HCT116 (cell line): ENCODE results near the gene TAF6. TPM values are rescaled to one million over a fixed set of nuclear protein-coding genes. Genes with fewer than 3 reads are reported as not detected.

Source experiments
- ATAC-seq: fragments of 200-7000 bp; cut with Tn5 transposase; 2 replicates; pipeline ENCODE4 v1.9.1; 2020; ENCODE audit warnings: mild to moderate bottlenecking, moderate library complexity
- BruUV-seq: library from RNA; stranded (reverse); fragments of 400-500 nt; replicated peaks from 2 replicates; lab custom pipeline; 2021; lab: Mats Ljungman, UMichigan
- CTCF ChIA-PET: fragments of 300-600 bp; sonication (Branson Sonifier 250); formaldehyde crosslinking; loops from one replicate; lab custom pipeline; 2021; ENCODE audit warnings: antibody characterized with exemption; lab: Charles Lee
- POLR2A ChIA-PET: fragments of 300-600, 350-600 bp; sonication (Branson Sonifier 250); formaldehyde crosslinking; loops from one replicate; lab custom pipeline; 2021; ENCODE audit warnings: antibody characterized with exemption; lab: Charles Lee
- RAD21 ChIA-PET, 2 experiments: fragments of 300-600 bp; sonication (Branson Sonifier 250); formaldehyde crosslinking; loops; one replicate each; lab custom pipeline; 2023; ENCODE audit warnings: low total read pairs in 2 of 2; ENCODE audit not compliant: uncharacterized antibody in 2 of 2, unreplicated experiment in 2 of 2, low non-redundant PET in 1 of 2; lab: Charles Lee
- DNase-seq: peaks from one replicate; pipeline ENCODE4 v3.0.0-alpha.2; 2010; ENCODE audit warnings: low read depth, low spot score
- H2AFZ ChIP-seq: fragments of 200-600 bp; shearing (Covaris generic), sonication (generic); 2 replicates; pipeline ENCODE4 v1.6.1; 2017; ENCODE audit warnings: low read depth, mixed run types, mixed read lengths, antibody characterized with exemption, low read length; ENCODE audit not compliant: poor library complexity, severe bottlenecking
- H3K27ac ChIP-seq: 2 replicates; pipeline ENCODE4 v1.5.1; 2012; ENCODE audit warnings: low read depth, low read length
- H3K27me3 ChIP-seq: fragments of 200-600 bp; sonication (generic); 2 replicates; pipeline ENCODE4 v1.6.1; 2016; ENCODE audit warnings: mixed run types, low read length, mixed read lengths; ENCODE audit not compliant: insufficient read depth
- H3K36me3 ChIP-seq, 2 experiments: fragments of 200-500 bp in 1 of 2; fragments of 200-600 bp in 1 of 2; sonication (Bioruptor generic) in 1 of 2; sonication (generic) in 1 of 2; 2 replicates each; pipeline versions ENCODE4 v1.5.1 to v1.6.1; 2014 to 2016; ENCODE audit warnings: low read length in 2 of 2, inconsistent platforms in 1 of 2, mixed read lengths in 1 of 2, mixed run types in 1 of 2; ENCODE audit not compliant: insufficient read depth in 2 of 2, control insufficient read depth in 1 of 2
- H3K4me1 ChIP-seq, 2 experiments: fragments of 200-600 bp in 1 of 2; sonication (generic) in 1 of 2; 2 replicates each; pipeline versions ENCODE4 v1.5.1 to v1.6.1; 2012 to 2017; ENCODE audit warnings: low read length in 2 of 2, inconsistent platforms in 1 of 2, mild to moderate bottlenecking in 1 of 2, mixed read lengths in 1 of 2, mixed run types in 1 of 2, moderate library complexity in 1 of 2; ENCODE audit not compliant: insufficient read depth in 2 of 2, control insufficient read depth in 1 of 2
- H3K4me2 ChIP-seq: fragments of 200-600 bp; sonication (generic); 2 replicates; pipeline ENCODE4 v1.6.1; 2017; ENCODE audit warnings: mixed run types, low read length, mixed read lengths
- H3K4me3 ChIP-seq, 2 experiments: fragments of 200-600 bp in 1 of 2; sonication (generic) in 1 of 2; replicated peaks in 1 of 2; 2 replicates each; pipeline ENCODE4 v1.5.1; 2011 to 2016; ENCODE audit warnings: low read length in 2 of 2, control low read depth in 1 of 2, low read depth in 1 of 2, mild to moderate bottlenecking in 1 of 2, mixed read lengths in 1 of 2, mixed run types in 1 of 2
- H3K79me2 ChIP-seq: fragments of 200-600 bp; sonication (generic); 2 replicates; pipeline ENCODE4 v1.6.1; 2017; ENCODE audit warnings: mild to moderate bottlenecking, mixed run types, low read length, moderate library complexity, mixed read lengths; ENCODE audit not compliant: insufficient read depth
- H3K9ac ChIP-seq: fragments of 200-600 bp; sonication (generic); 2 replicates; pipeline ENCODE4 v1.6.1; 2016; ENCODE audit warnings: low read length, mixed read lengths
- H3K9me2 ChIP-seq: fragments of 200-600 bp; sonication (generic), shearing (Covaris generic); 2 replicates; pipeline ENCODE4 v1.6.1; 2017; ENCODE audit warnings: mixed run types, mild to moderate bottlenecking, moderate library complexity; ENCODE audit not compliant: insufficient read depth
- H3K9me3 ChIP-seq, 2 experiments: fragments of 200-500 bp in 1 of 2; fragments of 200-600 bp in 1 of 2; sonication (Bioruptor generic) in 1 of 2; sonication (generic) in 1 of 2; 2 replicates each; pipeline ENCODE4 v1.6.1; 2014 to 2017; ENCODE audit warnings: low read length in 2 of 2, mixed read lengths in 2 of 2, inconsistent platforms in 1 of 2, low read depth in 1 of 2, mild to moderate bottlenecking in 1 of 2, mixed run types in 1 of 2, moderate library complexity in 1 of 2; ENCODE audit not compliant: control insufficient read depth in 1 of 2, insufficient read depth in 1 of 2
- H4K20me1 ChIP-seq: fragments of 200-600 bp; sonication (generic), shearing (Covaris generic); 2 replicates; pipeline ENCODE4 v1.6.1; 2017; ENCODE audit warnings: mixed run types, mild to moderate bottlenecking, moderate library complexity; ENCODE audit not compliant: insufficient read depth
- ATF3 ChIP-seq: IDR thresholded peaks from 2 replicates; pipeline ENCODE4 v1.6.1; 2012
- CBX3 ChIP-seq: IDR thresholded peaks from 2 replicates; pipeline ENCODE4 v1.6.1; 2012; ENCODE audit warnings: low read depth
- CEBPB ChIP-seq: IDR thresholded peaks from 2 replicates; pipeline ENCODE4 v1.6.1; 2012; ENCODE audit warnings: low read depth
- CTCF ChIP-seq, 3 experiments: fragments of 200-600 bp in 1 of 3; sonication (generic) in 1 of 3; IDR thresholded peaks in 2 of 3; conservative IDR thresholded peaks in 1 of 3; 2 replicates each; pipeline ENCODE4 v1.5.1; 2012 to 2017; ENCODE audit warnings: low read depth in 2 of 3, low read length in 2 of 3, antibody characterized with exemption in 1 of 3, borderline replicate concordance in 1 of 3, control low read depth in 1 of 3, mild to moderate bottlenecking in 1 of 3, mixed read lengths in 1 of 3, mixed run types in 1 of 3, moderate library complexity in 1 of 3; ENCODE audit not compliant: insufficient read depth in 1 of 3
- EGR1 ChIP-seq: IDR thresholded peaks from 2 replicates; pipeline ENCODE4 v1.6.1; 2012; ENCODE audit warnings: low read depth
- ELF1 ChIP-seq: IDR thresholded peaks from 2 replicates; pipeline ENCODE4 v1.6.1; 2012; ENCODE audit warnings: low read depth, borderline replicate concordance
- EZH2 ChIP-seq: fragments of 200-600 bp; sonication (generic); IDR thresholded peaks from 2 replicates; pipeline ENCODE4 v1.6.1; 2017; ENCODE audit warnings: antibody characterized with exemption, mixed run types
- EZH2phosphoT487 ChIP-seq: fragments of 200-600 bp; IDR thresholded peaks from 2 replicates; pipeline ENCODE4 v1.6.1; 2018; ENCODE audit warnings: antibody characterized with exemption, borderline replicate concordance
- FOSL1 ChIP-seq: IDR thresholded peaks from 2 replicates; pipeline ENCODE4 v1.6.1; 2012; ENCODE audit warnings: low read depth
- POLR2A ChIP-seq: IDR thresholded peaks from 2 replicates; pipeline ENCODE4 v1.7.0; 2011; ENCODE audit warnings: borderline replicate concordance; ENCODE audit not compliant: insufficient read depth, insufficient read length; ENCODE audit errors: extremely low read depth
- POLR2AphosphoS5 ChIP-seq: IDR thresholded peaks from 2 replicates; pipeline ENCODE4 v1.6.1; 2011; ENCODE audit warnings: mild to moderate bottlenecking, low read depth, low read length, moderate library complexity
- RAD21 ChIP-seq: IDR thresholded peaks from 2 replicates; pipeline ENCODE4 v1.6.1; 2012; ENCODE audit warnings: low read depth, mild to moderate bottlenecking
- REST ChIP-seq: IDR thresholded peaks from 2 replicates; pipeline ENCODE4 v1.6.1; 2012; ENCODE audit warnings: low read depth
- SIN3A ChIP-seq: IDR thresholded peaks from 2 replicates; pipeline ENCODE4 v1.6.1; 2012; ENCODE audit warnings: low read depth
- SP1 ChIP-seq: IDR thresholded peaks from 2 replicates; pipeline ENCODE4 v1.6.1; 2012; ENCODE audit warnings: low read depth
- TCF7L2 ChIP-seq: IDR thresholded peaks from 2 replicates; pipeline ENCODE4 v1.7.0; 2011; ENCODE audit warnings: borderline replicate concordance, inconsistent platforms; ENCODE audit not compliant: insufficient read depth, insufficient read length; ENCODE audit errors: extremely low read depth
- YY1 ChIP-seq: IDR thresholded peaks from 2 replicates; pipeline ENCODE4 v1.6.1; 2011; ENCODE audit warnings: low read length, low read depth, moderate library complexity, mild to moderate bottlenecking; ENCODE audit not compliant: insufficient replicate concordance; ENCODE audit errors: extremely low read depth
- ZBTB33 ChIP-seq: IDR thresholded peaks from 2 replicates; pipeline ENCODE4 v1.6.1; 2011; ENCODE audit warnings: mild to moderate bottlenecking, low read length, moderate library complexity; ENCODE audit not compliant: insufficient replicate concordance; ENCODE audit errors: extremely low read depth
- ZFX ChIP-seq: fragments of 450-650 bp; IDR thresholded peaks from 2 replicates; pipeline ENCODE4 v1.6.1; 2017
- ZNF274 ChIP-seq: fragments of 200-500 bp; sonication (Bioruptor generic); IDR thresholded peaks from 2 replicates; pipeline ENCODE4 v1.6.1; 2014; ENCODE audit warnings: mild to moderate bottlenecking, low read depth, low read length, inconsistent platforms
- intact Hi-C: fragments of 100-400 bp; cut with micrococcal nuclease; formaldehyde crosslinking; loops from 2 replicates; pipeline ENCODE4 v1.10.0; 2022
- total RNA-seq: library from RNA; stranded (reverse); gene quantifications from one replicate; pipeline ENCODE4 v1.2.1, GENCODE V29; 2021; ENCODE audit not compliant: unreplicated experiment

Gene TAF6
- total RNA-seq, 1 experiment from 2014 or later: 67.4 TPM

GRCh38 chr7:100142461-100142860, 23.3 kb upstream of the TAF6 start:
- TF ChIP-seq REST (no peak), ZNF274 (no peak), SP1 (no peak), RAD21 (no peak), CEBPB (no peak), ZFX (no peak), YY1 (no peak), CBX3 (no peak), CTCF (IDR thresholded peaks at IDR 0.05 in 2 of 3, conservative IDR thresholded peaks at IDR 0.05 in 1 of 3; ENCODE audit: borderline replicate concordance in 1 of 3, insufficient read depth in 1 of 3, low read depth in 2 of 3, low read length in 2 of 3) (no peak), EZH2phosphoT487 (no peak), ZBTB33 (no peak), EZH2 (no peak), POLR2A (no peak), ELF1 (no peak), TCF7L2 (no peak), ATF3 (no peak), FOSL1 (no peak), POLR2AphosphoS5 (no peak), SIN3A (no peak), EGR1 (no peak)
- ChIA-PET CTCF (interaction anchor here (1.0 to 1.4 kb wide), 2 partner anchors 10 to 12 kb away, joined by 3 read pairs; no protein-coding TSS in a partner anchor), RAD21 (no interaction called here), POLR2A (no interaction called here)
- no peak overlapping the region for H3K4me3 ChIP-seq
- H4K20me1 ChIP-seq: no peaks in the 10 kb centered on the region
- no TSS peak for BruUV-seq
- intact Hi-C loops: no loop called here
- no peaks in the 10 kb centered on the region for H3K9me3 ChIP-seq
- DNase-seq: no peak
- H3K27ac ChIP-seq: no peak overlapping the region
- no peaks in the 10 kb centered on the region for H3K4me1 ChIP-seq
- no peaks in the 10 kb centered on the region for H3K27me3 ChIP-seq
- H2AFZ ChIP-seq: no peak overlapping the region
- no peaks in the 10 kb centered on the region for H3K9me2 ChIP-seq
- no peaks in the 10 kb centered on the region for H3K79me2 ChIP-seq
- no peak for ATAC-seq
- H3K9ac ChIP-seq: no peak overlapping the region
- H3K4me2 ChIP-seq: no peak overlapping the region
- H3K36me3 ChIP-seq: no peaks in the 10 kb centered on the region
